Upper lobe of right lung (tissue), 1 donor: Measurements from ENCODE around the gene WASHC1. TPM values are rescaled to one million over a fixed set of nuclear protein-coding genes. Genes with fewer than 3 reads are reported as not detected.

Experiments
- total RNA-seq: library from RNA; stranded (reverse); fragmentation: NEBNext Ultra II Directional; extraction: Animal tissue kit (Norgen Biotek cat#: 25700); gene quantifications from one replicate; pipeline ENCODE4 v1.2.1, GENCODE V29; 2021
- donor health status: DM: no; HTN: yes; CAD: no; lungs with severe emphysema.

WASHC1 gene
- total RNA-seq, 1 donor from 2014 or later, result 21.7 TPM

Other genes starting within 250 kb of the WASHC1 start
- gene FOXD4, start 89.0 kb upstream of the WASHC1 start, total RNA-seq, result 0.75 TPM
- gene ZNG1A, start 149.6 kb upstream of the WASHC1 start, total RNA-seq, result 24.7 TPM
- 83.4 TPM for gene DOCK8, start 185.4 kb upstream of the WASHC1 start, total RNA-seq